Parietal lobe (tissue), 2 donors: ENCODE results near the gene FOXRED2. TPM values are rescaled to one million over a fixed set of nuclear protein-coding genes. Genes with fewer than 3 reads are reported as not detected.

Experiments
- small RNA-seq: library from RNA; depleted of rRNA; stranded (forward); fragments of <200 nt; gene quantifications from one replicate; pipeline ENCODE3, GENCODE V24; 2014; ENCODE audit warnings: low replicate concordance
- total RNA-seq: library from RNA; depleted of rRNA; stranded (reverse); fragments of >200 nt; gene quantifications from one replicate; pipeline ENCODE4 v1.2.3, GENCODE V29; 2014

FOXRED2 gene
- total RNA-seq: 12.2 TPM

GRCh38 chr22:36506637-36507517, at the start of gene FOXRED2:
Gene FOXRED2, minus strand, starts transcription at chr22:36507040. Its CDS starts 618 bp downstream, at chr22:36506422.

GRCh38 chr22:36528795-36529751, 22.2 kb upstream of the FOXRED2 start, which contains the start of gene EIF3D:
Gene EIF3D, minus strand, starts transcription at chr22:36529166. Its CDS starts 3,045 bp downstream, at chr22:36526121.

GRCh38 chr22:36481393-36482168, 25.3 kb downstream of the FOXRED2 start, which contains the start of gene TXN2:
Gene TXN2, minus strand, starts transcription at chr22:36481640. Its CDS starts 803 bp downstream, at chr22:36480837.

Small RNAs within 50 kb of the gene (small RNA-seq; reads per million reads assigned to genes)
- gene RF00019: not detected

Other genes with a start within 250 kb of the FOXRED2 start
- 49.5 TPM for gene MYH9, start 119.1 kb downstream of the FOXRED2 start, total RNA-seq
- 13.1 TPM for gene TXN2, start 25.4 kb downstream of the FOXRED2 start, total RNA-seq
- gene EIF3D, start 22.1 kb upstream of the FOXRED2 start, total RNA-seq: 179 TPM
- gene CACNG2, start 196.7 kb upstream of the FOXRED2 start, total RNA-seq: 3.8 TPM